Adipocyte (in vitro differentiated cells): ENCODE data around the gene NPY4R2.
"Not testable (repeated sequence)": the region's sequence is repeated elsewhere in the genome, so short reads cannot be mapped to it uniquely, and the experiment has no call there.

Source experiments
- DNase-seq: peaks from one replicate; pipeline ENCODE4 v3.0.0-alpha.2; 2015; ENCODE audit warnings: low read depth
- H3K27me3 ChIP-seq: replicated peaks from 2 replicates; pipeline ENCODE4 v1.7.0; 2013; ENCODE audit warnings: mild to moderate bottlenecking, low read length, moderate library complexity; ENCODE audit not compliant: control insufficient read depth, insufficient read depth
- H3K36me3 ChIP-seq: 2 replicates; pipeline ENCODE4 v1.7.0; 2013; ENCODE audit warnings: low read length, mild to moderate bottlenecking, moderate library complexity; ENCODE audit not compliant: control insufficient read depth, insufficient read depth, severe bottlenecking
- H3K4me1 ChIP-seq: 2 replicates; pipeline ENCODE4 v1.7.0; 2013; ENCODE audit warnings: mild to moderate bottlenecking, low read length, moderate library complexity; ENCODE audit not compliant: control insufficient read depth, insufficient read depth
- H3K4me3 ChIP-seq: 2 replicates; pipeline ENCODE4 v1.7.0; 2013; ENCODE audit warnings: mild to moderate bottlenecking, low read length, moderate library complexity
- H3K9ac ChIP-seq: 2 replicates; pipeline ENCODE4 v1.7.0; 2013; ENCODE audit warnings: mild to moderate bottlenecking, low read length, moderate library complexity
- H3K9me3 ChIP-seq: 2 replicates; pipeline ENCODE4 v1.7.0; 2013; ENCODE audit warnings: mild to moderate bottlenecking, low read length, moderate library complexity; ENCODE audit not compliant: control insufficient read depth

NPY4R2 gene

DNA sequence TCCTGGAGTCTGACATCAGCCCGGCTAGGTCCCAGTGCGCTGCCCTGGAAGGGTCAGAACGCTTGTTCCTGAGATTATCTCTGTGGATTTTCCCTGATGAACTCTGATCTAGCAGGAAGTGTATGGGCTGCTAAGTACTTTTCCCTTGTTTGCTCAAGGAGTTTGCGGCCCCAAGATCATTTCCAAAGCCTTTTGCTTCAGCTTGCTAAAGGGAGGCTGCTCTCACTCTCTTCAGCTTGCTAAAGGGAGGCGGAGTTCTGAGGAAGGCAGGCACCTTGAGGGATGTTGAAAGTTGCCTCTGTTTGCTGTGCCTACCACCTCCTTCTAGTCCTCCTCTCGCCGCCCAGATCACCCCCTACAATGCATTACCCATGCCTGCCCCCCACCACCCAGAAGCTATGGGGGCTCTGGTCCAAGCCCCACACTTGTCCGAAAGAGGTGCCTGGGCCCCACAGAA, 18.3 kb downstream of the NPY4R2 start:
- not testable (repeated sequence) for DNase-seq, H3K4me1 ChIP-seq, H3K4me3 ChIP-seq

DNA sequence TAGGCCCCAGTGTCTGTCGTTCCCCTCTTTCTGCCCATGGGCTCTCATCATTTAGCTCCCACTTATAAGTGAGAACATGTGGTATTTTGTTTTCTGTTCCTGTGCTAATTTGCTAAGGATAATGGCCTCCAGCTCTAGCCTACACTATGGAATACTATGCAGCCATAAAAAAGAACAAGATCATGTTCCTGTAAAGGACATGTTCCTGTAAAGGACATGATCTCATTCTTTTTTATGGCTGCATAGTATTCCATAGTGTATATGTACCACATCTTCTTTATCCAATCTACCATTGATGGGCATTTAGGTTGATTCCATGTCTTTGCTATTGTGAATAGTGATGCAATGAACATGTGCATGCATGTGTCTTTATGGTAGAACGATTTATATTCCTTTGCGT, 19.2 kb downstream of the NPY4R2 start:
- not testable (repeated sequence) for H3K9ac ChIP-seq, DNase-seq, H3K9me3 ChIP-seq, H3K27me3 ChIP-seq, H3K4me3 ChIP-seq, H3K36me3 ChIP-seq, H3K4me1 ChIP-seq

More for the DNA sequence above, 18.3 kb downstream of the NPY4R2 start:
- not testable (repeated sequence) for H3K27me3 ChIP-seq, H3K9me3 ChIP-seq, H3K36me3 ChIP-seq, H3K9ac ChIP-seq

DNA sequence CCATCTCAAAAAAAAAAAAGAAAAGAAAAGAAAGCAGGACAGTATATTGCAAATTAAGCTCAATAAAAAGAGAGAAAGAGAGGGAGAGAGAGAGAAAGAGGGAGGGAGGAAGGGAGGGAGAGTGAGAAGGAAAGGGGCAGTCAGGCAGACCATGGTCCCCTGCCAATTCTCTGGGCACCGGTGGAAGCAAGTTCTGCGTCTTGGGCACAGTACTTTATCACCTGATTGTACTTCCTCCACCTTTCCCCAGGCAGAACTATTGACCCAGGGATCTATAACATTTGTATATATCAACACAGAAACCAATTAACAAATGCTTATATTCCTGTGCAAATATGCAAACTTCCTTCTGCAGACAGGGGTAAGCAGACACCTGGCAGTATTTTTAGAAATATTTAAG, 22.4 kb downstream of the NPY4R2 start:
- not testable (repeated sequence) for H3K9me3 ChIP-seq, H3K4me1 ChIP-seq, H3K4me3 ChIP-seq, H3K27me3 ChIP-seq, DNase-seq, H3K9ac ChIP-seq, H3K36me3 ChIP-seq

- H3K9me3 ChIP-seq, H3K4me1 ChIP-seq, DNase-seq, H3K36me3 ChIP-seq, H3K4me3 ChIP-seq, H3K9ac ChIP-seq, H3K27me3 ChIP-seq: not testable (repeated sequence)
Observed at GRCh38 chr10:47941379-47941778, 22.9 kb downstream of the NPY4R2 start.

DNA sequence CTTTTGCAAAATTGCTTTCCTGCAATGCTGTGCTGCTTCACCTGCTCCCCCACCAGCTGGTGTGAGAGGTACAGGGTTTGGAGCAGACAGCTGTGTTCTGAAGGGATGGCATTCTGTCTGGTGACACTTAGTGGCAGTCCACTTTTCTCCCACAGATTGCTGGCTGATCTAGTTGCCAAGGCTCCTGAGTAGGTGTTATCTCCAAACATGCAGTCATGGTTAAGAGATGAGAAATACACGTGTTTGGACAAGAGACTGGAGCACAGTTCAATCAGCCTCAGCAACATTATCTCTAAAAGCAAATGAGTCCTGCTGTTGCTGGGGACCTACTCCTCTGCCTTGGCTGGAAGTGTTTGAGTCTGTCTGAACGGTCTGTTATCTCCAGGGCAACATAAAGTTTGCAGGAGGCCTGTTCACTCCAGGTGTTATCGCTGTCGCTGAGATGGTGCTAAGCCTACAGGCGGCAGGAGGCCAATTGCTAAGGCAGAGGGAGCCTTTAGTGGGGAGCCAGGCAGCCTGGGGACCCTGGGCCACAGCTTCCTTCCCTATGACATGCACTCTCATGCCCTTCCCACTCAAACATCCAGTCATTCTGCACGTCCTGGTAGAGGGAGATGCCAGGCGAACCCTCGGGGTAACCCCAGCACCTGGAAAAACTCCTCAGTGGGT, 24.0 kb downstream of the NPY4R2 start:
- not testable (repeated sequence) for H3K36me3 ChIP-seq, H3K9ac ChIP-seq, H3K9me3 ChIP-seq, H3K27me3 ChIP-seq, H3K4me3 ChIP-seq, H3K4me1 ChIP-seq, DNase-seq

- DNase-seq, H3K4me3 ChIP-seq, H3K9ac ChIP-seq, H3K9me3 ChIP-seq, H3K36me3 ChIP-seq, H3K4me1 ChIP-seq, H3K27me3 ChIP-seq: not testable (repeated sequence)
Observed at GRCh38 chr10:47943328-47943727, 24.9 kb downstream of the NPY4R2 start.

- H3K4me3 ChIP-seq, H3K4me1 ChIP-seq, H3K9ac ChIP-seq, H3K36me3 ChIP-seq, H3K9me3 ChIP-seq, DNase-seq, H3K27me3 ChIP-seq: not testable (repeated sequence)
Observed at GRCh38 chr10:47947424-47947823, 29.0 kb downstream of the NPY4R2 start.

- not testable (repeated sequence) for H3K27me3 ChIP-seq, H3K4me1 ChIP-seq, H3K9ac ChIP-seq, H3K9me3 ChIP-seq, DNase-seq, H3K4me3 ChIP-seq, H3K36me3 ChIP-seq
Observed at GRCh38 chr10:47957158-47957557, 38.7 kb downstream of the NPY4R2 start.

- not testable (repeated sequence) for H3K4me1 ChIP-seq, H3K9me3 ChIP-seq, H3K4me3 ChIP-seq, H3K9ac ChIP-seq, H3K27me3 ChIP-seq, H3K36me3 ChIP-seq, DNase-seq
Observed at GRCh38 chr10:47959677-47960076, 41.2 kb downstream of the NPY4R2 start.

DNA sequence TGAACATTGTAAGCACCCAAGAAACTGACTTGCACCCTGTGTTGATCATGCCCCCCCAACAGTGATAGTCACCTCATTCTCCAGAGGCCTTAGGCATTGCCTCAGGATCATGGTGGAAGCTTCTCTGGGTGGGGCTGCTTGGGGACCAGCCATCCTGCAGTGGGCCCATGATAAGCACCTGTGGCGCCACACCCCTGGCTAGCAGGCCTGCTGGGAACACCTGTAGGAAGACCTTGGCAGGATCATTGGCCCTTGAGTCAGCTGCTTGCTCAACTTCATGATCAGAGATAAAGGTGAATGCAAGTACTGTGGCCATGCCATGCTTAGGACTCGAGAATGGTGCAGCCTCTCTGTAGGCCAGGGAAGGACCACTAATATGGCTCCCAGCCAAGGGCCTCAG, 42.2 kb downstream of the NPY4R2 start:
- H3K27me3 ChIP-seq, H3K36me3 ChIP-seq, H3K9ac ChIP-seq, H3K4me1 ChIP-seq, DNase-seq, H3K4me3 ChIP-seq, H3K9me3 ChIP-seq: not testable (repeated sequence)

DNA sequence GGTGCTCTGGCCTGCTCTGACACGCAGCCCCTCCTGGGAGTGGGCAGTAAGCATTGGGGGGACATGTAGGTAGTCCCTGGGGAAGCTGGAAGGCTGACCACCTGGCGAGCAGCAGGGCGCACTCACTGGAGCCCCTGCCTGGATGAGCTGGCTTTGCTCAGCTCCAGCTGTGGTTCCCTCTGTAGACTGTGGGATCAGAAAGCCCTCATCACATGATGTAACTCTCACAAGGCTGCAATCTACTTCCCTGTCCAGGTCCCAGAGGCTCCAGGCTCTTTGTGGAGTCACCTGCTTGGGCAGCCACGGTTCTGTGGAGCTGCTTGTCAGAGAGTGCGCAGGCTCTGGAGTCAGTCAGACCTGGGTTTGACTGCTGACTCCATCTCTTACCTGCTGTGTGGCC, 44.3 kb downstream of the NPY4R2 start:
- not testable (repeated sequence) for H3K36me3 ChIP-seq, DNase-seq, H3K4me3 ChIP-seq, H3K9ac ChIP-seq, H3K4me1 ChIP-seq, H3K27me3 ChIP-seq, H3K9me3 ChIP-seq
